ENCODE data around the gene EPN1. TPM values are rescaled to one million over a fixed set of nuclear protein-coding genes. Genes with fewer than 3 reads are reported as not detected.

EPN1 gene
- total and polyA plus RNA-seq, 2 of the 13 experiments (the other 11 are each of a cell fraction or from before 2014, with no cell fraction given) = 28.9 to 31.7 TPM

GRCh38 chr19:55636723-55637122 is 38.3 kb upstream of the EPN1 start:
- BruUV-seq (replicated peaks) = no TSS peak
- intact Hi-C loops (cut with micrococcal nuclease; ENCODE audit: unreplicated experiment) = loop anchor here (10.0 kb wide), 1 partner anchor 52 kb away; the partner anchor contains the start of gene ZNF579
- TF ChIP-seq ZMYM2 (CRISPR knock-in tag; IDR thresholded peaks at IDR 0.05) = no peak
- no peak for TF ChIP-seq TFDP1 (CRISPR knock-in tag; IDR thresholded peaks at IDR 0.05; ENCODE audit: borderline replicate concordance)
- no peak for TF ChIP-seq ZNF407 (CRISPR knock-in tag; IDR thresholded peaks at IDR 0.05; ENCODE audit: not compliant biosample characterization)
- no peak for TF ChIP-seq TBP (CRISPR knock-in tag; IDR thresholded peaks at IDR 0.05)
- TF ChIP-seq ZBTB4 (CRISPR knock-in tag; IDR thresholded peaks at IDR 0.05; ENCODE audit: borderline replicate concordance) = no peak
- no peak for TF ChIP-seq ZNF550 (CRISPR knock-in tag; IDR thresholded peaks at IDR 0.05; ENCODE audit: borderline replicate concordance)
- TF ChIP-seq ZNF629 (CRISPR knock-in tag; conservative IDR thresholded peaks at IDR 0.05) = no peak
- no peak for TF ChIP-seq SMYD3 (CRISPR knock-in tag; IDR thresholded peaks at IDR 0.05)
- TF ChIP-seq TCF12 (IDR thresholded peaks at IDR 0.05) = no peak
- TF ChIP-seq TCF12 (CRISPR knock-in tag; IDR thresholded peaks at IDR 0.05) = no peak
- TF ChIP-seq PLSCR1 (CRISPR knock-in tag; IDR thresholded peaks at IDR 0.05; ENCODE audit: borderline replicate concordance) = no peak

More at GRCh38 chr19:55636723-55637122, 38.3 kb upstream of the EPN1 start:
- in situ Hi-C loops (cut with HindIII; ENCODE audit: extremely low pct_ligation_motif_present, low pct_unique_long_range_greater_than_20kb) = no loop called here
- WGBS (ENCODE audit: low lambda C conversion rate) = 91% methylated on average over 4 of the region's 4 CpGs
- Histone ChIP-seq H3K9ac (ENCODE audit: insufficient read depth, low read depth, low read length) (peak overlapping the region; percentile 99; the same call in 1 of the 2 replicates), H3K4me2 (ENCODE audit: low read depth, low read length) (peak overlapping the region; percentile 98), H3K36me3 (replicated peaks in 1 of 2; ENCODE audit: control insufficient read depth in 1 of 2, insufficient read depth in 2 of 2, low read length in 2 of 2) (no peaks in the 10 kb centered on the region), H3K27ac (ENCODE audit: extremely low read length, insufficient read depth, low read length) (no peak overlapping the region), H3K27me3 (ENCODE audit: control insufficient read depth in 1 of 2, insufficient read depth in 2 of 2, low read length in 2 of 2) (no peaks in the 10 kb centered on the region; a peak in 1 of 5 replicates), H3K9me3 (ENCODE audit: low read length) (no peaks in the 10 kb centered on the region), H3K4me1 (ENCODE audit: insufficient read depth, low read length) (peaks cover 55% of the 10 kb centered on the region), H4K20me1 (ENCODE audit: insufficient read depth, low read length) (no peaks in the 10 kb centered on the region), H2AFZ (ENCODE audit: low read length) (no peak overlapping the region), H3K79me2 (ENCODE audit: insufficient read depth, low read length) (peaks cover 27% of the 10 kb centered on the region), H3K4me3 (replicated peaks in 1 of 3; ENCODE audit: insufficient read depth in 1 of 3, low read depth in 2 of 3, low read length in 3 of 3) (peak overlapping the region in 1 of 3 experiments; percentile 28; a peak in 1 of 6 replicates)
- DNase-seq (ENCODE audit: low spot score) (no peak), ATAC-seq (no peak), FAIRE-seq (no peak)
- ChIA-PET POLR2A (interaction anchor here (0.8 to 3.3 kb wide), 3 partner anchors 12 to 37 kb away, joined by 4 to 15 read pairs (median 12); partner anchors contain the start of genes FIZ1, U2AF2 and ZNF784), CTCF (ENCODE audit: low intra/inter-chr PET ratio, low total read pairs) (no interaction called here)
